Measurements from ENCODE around the gene ZNF155.
A peak's percentile ranks its signal among the peaks of the same experiment; 100 is the strongest.
"Not testable (repeated sequence)": the region's sequence is repeated elsewhere in the genome, so short reads cannot be mapped to it uniquely, and the experiment has no call there.

Gene ZNF155
- 7.2 to 20.3 reads per million in 2 donors for total RNA-seq

DNA sequence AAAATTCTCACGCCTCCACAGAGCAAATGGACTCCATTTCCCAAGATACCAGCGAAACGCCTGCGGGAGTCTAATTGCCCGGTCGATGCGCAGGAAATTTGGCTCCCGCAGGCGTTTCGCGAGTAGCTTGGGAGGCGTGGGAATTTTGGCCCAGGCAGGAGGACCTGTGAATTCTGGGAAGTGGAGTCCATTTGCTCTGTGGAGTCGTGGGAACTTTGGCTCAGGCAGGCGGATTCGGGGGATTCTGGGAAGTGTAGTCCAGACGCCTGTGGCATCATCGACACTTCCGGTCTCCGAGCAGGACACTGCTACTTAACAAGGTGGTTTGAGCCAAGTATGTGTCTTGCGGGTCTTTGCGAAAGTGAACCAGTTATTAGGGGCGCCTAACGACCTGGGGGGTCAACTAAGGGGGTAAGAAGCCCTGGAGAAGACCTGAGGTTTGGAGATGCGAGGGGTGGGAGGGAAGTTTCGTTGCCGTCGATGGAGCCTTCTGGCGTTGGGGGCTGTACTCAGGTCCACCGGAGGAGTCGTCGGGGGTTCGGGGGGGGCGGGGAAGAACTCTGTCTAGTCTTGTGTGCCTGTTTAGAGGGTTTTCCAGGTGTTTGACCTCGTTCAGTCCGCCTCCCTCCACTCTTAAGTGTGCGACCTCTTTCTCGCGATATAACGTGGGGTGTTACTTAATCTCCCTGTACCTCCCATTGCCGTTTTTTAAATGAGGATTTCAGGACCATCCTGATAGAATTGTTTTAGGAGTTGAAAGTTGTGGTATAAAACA, at the start of gene ZNF155:
TSS of gene ZNF155 (plus strand) at position 277 of the 775 bp plus-strand sequence. CDS start 4,356 bp downstream, outside the sequence.
- peak; percentile 41 for DNase-seq

DNA sequence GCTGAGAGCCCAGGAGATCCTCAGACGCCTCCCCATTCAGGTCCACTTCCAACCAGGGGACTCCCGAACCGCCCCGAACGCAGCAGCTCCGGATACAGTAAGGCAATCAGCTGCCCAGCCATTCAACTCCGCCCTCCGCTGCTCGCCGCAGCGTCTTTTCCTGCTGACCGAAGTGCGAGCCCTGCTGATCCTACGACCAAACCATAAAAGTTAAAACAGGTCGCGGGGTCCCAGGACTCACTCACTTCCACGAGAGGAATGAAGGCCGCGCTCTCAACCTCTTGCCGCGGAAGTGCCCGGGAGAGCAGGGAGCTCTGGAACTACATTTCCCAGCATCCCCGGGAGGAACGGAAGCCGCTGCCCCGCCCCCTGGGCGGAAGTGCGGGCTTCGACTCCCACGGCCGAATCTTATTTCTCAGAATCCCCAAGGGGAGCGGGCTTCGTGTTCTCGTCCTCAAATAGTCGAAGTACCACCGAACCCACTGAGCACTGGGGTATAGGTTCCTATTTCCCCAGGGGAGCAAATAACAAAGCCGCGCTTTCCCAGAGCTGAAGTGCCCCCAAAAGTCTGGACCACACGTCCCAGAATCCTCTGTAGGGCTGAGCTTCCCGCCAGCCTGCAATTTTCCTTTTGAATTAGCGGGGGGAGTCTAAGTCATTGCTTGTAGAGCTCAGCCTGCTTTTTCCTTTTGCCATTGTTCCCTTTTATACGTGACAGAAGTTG, 48.8 kb upstream of the ZNF155 start, which contains the start of gene ZNF45:
TSS of gene ZNF45 (minus strand) at position 298 of the 724 bp plus-strand sequence. CDS start 13,097 bp downstream, outside the sequence.
- DNase-seq: peak; percentile 74

DNA sequence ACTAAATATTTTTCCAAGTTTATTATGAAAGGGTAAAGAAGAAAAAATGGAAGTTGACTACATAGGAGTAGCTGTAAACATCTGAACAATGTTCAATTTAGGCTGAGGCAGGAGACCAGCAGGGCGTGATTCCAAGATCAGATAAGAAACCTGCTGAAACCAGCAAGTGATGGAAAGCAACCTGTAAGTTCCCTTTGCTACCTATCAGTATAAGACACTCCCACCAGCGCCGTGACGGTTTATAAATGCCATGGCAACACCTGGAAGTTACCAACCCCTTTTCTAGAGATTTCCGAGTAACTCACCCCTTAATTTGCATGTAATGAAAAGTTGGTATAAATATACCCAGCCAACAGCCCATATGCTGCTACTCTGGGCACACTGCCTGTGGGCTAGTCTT, 47.8 kb upstream of the ZNF155 start:
- DNase-seq: no peak

DNA sequence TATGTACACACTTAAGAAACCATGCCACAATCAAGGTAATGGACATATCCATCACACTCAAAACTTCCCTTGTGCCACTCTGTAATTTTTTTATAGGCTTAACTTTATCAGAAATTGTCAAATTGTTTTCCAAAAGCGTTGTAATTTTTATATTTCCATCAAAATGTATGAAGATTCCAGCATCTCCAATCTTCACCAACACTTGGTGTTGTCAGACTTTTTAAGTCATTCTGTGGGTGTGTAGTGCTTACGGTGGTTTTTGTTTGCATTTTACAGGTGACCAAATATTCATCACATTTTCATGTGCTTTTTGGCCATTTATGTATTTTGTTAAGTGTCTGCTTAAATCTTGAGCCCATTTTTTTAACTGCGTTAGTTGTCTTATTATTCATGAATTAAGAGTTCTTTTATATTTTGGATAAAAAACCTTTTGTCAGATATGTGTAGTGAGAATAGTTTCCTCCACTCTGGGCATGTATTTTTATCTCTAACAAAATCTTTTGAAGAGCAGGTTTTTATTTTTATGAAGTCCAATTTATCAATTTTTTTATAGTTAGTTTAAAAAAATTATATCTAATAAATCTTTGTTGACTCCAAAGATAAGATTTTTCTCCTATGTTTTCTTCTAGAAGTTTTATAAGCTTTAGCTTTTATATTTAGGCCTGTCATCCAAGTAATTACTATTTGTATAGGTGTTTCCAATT, 44.3 kb upstream of the ZNF155 start:
- DNase-seq: no peak

DNA sequence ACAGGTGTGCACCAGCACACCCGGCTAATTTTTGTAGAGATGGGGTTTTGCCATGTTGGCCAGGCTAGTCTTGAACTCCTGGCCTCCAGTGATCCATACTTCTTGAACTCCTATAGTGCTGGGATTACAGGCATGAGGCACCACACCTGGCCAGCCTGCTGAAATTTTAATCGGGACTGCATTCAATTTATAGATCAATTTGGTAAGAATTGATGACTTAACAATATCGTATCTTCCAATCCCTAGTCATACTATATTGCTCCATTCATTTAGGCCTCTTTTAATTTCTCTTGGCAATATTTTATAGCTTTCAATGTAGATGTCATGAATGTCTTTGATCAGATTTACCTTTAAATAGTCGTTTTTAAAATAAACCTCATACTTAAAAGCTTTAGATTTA, 43.3 kb upstream of the ZNF155 start:
- no peak for DNase-seq

DNA sequence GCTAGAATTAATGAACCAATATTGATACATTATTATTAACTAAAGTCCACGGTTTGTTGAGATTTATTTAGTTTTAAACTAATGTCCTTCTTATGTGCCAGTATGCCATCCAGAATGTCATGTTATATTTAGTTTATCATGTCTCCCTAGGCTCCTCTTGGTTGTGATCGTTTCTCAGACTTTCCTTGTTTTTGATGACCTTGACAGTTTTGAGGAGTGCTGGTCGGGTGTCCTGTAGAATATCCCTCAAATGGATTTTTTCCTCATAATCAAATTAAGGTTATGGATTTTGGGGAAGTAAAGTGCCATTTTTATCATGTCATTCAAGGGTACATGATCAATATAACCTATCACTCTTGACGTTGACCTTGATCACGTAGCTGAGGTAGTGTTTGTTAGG, 42.8 kb upstream of the ZNF155 start:
- DNase-seq: no peak

DNA sequence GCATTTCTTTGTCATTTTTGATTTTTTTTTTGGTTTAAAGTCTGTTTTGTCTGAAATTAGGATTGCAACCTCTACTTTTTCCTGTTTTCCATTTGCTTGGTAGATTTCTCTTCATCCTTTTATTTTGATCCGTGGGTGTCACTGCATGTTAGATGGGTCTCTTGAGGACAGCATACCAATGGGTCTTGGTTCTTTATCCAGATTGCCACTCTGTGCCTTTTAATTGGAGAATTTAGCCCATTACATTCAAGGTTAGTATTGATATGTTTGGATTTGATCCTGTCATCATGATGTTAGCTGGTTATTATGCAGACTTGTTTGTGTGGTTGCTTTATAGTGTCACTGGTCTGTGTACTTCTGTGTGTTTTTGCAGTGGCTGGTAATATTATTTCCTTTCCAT, 36.6 kb upstream of the ZNF155 start:
- DNase-seq: not testable (repeated sequence)

DNA sequence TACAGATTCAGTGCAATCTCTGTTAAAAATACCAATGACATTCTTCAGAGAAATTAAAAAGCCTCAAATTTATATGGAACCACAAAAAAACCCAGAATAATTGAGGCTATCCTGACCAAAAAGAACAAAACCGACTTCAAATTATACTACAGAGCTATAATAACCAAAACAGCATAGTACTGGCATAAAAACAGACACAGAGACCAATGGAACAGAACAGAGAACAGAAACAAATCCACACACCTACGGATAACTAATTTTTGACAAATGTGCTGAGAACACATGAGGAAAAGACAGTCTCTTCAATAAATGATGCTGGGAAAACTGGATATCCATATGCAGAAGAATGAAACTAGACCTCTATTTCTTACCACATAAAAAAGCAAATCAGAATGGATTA, 34.2 kb upstream of the ZNF155 start:
- not testable (repeated sequence) for DNase-seq

DNA sequence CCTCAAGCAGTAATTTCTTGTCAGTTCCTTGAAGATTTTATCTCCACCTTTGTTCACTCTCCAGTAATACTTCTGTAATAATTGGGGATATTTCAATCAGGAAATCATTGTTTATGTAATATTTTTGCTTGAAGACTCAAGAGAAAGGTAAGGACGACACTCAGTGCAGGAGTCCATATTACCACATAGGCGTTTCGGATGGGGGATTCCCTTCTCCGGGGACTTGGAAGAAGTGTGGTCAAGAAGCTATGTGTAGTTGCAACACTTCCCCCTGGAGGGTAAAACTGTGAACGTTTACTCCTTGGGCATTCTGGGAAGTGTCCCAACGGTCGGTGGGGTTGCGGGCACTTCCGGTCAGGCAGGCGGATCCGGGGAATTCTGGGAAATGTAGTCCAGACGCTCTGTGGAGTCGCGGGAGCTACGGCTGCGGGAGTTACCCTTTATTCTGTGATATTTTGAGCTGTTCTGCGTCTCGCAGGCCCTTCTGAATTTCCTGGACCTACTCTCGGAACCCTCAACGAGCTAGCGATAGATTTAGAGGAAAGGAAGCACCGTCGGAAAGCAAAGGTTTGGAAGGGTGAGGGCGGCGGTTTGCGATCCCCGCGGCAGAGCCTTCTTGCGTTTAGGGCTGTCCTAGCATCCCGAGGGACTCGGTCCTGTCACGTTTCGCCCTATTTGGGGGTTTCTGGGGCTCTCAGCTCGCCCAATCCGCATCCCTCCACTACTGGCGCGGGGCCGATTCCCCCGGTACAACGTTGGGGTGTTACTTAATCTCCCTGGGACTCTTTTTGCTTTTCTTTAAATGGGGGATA, 32.9 kb upstream of the ZNF155 start, which contains the start of gene ZNF221:
TSS of gene ZNF221 (plus strand) at position 395 of the 812 bp plus-strand sequence. CDS start 11,499 bp downstream, outside the sequence.
- no peak for DNase-seq

DNA sequence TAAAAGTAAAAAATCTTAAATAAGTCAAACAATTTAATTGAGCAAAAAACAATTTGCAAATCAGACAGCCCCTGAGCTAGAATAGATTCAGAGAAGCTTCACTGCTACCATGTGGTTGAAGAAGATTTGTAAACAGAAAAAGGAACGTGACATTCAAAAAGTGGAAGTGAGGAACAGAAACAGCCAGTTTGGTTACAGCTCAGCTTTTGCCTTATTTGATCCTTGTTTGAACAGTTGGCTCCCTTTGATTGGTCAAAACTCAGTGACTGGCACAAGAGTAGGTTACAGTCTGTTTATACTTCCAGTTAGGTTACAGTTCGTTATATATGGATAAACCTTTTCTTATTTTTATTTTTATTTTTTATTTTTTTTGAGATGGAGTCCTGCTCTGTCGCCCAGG, 27.2 kb upstream of the ZNF155 start:
- no peak for DNase-seq

DNA sequence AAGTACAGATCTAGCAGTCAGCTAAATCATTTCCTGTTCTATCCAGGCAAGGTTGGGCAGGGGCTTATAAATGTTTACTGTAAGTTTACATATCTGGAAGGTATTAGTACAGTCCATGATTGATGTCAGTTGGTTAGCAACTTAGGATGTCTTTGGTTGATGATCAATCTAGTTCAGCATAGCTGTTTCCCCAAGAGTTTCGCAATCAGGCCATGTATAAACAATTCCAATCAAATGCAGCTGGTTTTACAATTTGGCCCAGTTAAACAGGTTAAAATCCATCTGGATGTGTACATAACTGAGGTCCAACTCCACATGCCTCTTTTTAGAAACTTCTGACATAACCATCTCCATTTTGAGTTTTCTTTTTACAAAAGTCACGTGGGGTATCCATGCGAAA, 26.1 kb upstream of the ZNF155 start:
- no peak for DNase-seq

DNA sequence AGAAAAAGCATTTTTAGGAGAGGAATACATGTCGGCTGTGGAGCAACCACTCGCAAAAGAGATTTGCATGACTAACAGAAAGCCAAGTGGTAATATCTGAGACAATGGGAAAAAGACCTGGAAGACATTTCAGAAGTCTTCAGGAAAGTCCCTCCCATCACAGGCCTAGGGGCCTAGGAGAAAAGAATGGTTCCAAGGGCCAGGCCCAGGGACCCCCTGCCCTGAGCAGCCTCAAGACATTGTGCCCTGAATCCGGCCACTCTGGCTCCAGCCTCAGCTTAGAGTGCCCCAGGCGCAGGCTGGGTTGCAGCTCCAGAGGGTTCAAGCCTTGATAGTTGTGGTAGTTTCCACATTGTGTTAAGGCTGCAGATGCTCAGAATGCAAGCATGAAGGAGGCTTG, 23.6 kb upstream of the ZNF155 start:
- no peak for DNase-seq

DNA sequence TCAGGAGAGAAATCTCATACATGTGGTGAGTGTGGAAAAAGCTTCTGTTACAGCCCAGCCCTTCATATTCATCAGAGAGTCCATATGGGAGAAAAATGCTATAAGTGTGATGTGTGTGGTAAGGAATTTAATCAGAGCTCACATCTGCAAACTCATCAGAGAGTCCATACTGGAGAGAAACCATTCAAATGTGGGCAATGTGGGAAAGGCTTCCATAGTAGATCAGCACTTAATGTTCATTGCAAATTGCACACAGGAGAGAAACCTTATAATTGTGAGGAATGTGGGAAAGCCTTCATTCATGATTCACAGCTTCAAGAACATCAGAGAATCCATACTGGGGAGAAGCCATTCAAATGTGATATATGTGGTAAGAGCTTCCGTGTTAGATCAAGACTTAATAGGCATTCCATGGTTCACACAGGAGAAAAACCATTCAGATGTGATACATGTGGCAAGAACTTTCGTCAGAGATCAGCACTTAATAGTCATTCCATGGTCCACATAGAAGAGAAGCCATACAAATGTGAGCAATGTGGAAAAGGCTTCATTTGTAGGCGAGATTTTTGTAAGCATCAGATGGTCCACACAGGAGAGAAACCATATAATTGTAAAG, 17.8 kb upstream of the ZNF155 start:
- no peak for DNase-seq

DNA sequence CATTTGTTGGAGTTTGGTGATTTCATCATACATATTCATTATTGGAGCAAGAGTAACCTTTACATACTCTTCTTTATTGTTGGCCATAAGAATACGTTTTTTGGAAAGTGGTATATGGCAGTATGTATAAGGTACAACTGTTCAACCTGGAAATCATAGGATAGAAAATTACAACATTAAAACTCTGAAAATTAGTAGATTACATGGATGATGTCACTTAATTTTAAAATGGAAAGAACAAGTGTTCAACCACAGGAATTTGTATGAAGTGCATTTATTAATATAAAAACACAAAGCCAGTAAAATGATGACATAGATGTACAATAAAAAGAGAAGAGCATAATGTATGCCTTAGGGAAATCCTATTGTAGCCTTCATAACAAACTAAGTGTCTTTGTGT, 7.3 kb upstream of the ZNF155 start:
- DNase-seq: no peak

DNA sequence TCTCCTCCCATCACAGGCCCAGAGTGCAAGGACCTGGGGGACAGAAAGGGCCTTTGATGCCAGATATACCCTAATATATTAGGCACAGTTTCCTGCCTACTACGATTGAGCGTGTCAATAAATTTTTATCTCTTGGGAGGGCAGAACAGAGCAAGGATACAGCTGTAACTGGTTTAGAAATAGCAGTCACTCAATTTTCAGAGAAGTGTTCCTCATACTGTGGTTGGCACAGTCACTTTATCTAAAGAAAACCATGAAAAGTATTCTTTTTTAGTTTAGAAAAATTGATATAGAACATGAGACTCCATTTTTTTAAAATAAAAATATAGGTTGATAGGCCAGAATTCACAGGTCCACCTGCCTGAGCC, 460 bp upstream of the ZNF155 start:
- DNase-seq: no peak

DNA sequence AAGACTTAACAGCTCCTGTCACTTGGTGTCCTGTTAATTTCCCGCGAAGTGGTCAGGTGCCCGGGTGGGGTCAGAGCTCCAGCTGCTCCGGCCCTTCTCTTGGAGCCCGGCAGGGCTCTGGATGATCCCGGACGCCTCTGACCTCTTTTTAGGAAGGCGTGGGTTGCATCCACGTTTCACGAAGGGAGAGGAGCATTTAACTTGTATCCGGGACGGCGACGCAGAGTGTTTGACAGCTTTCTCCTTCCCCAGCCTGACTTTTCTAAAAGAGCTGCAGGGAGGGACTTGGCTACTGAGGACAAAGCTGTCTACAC, 656 bp downstream of the ZNF155 start:
- DNase-seq: no peak

DNA sequence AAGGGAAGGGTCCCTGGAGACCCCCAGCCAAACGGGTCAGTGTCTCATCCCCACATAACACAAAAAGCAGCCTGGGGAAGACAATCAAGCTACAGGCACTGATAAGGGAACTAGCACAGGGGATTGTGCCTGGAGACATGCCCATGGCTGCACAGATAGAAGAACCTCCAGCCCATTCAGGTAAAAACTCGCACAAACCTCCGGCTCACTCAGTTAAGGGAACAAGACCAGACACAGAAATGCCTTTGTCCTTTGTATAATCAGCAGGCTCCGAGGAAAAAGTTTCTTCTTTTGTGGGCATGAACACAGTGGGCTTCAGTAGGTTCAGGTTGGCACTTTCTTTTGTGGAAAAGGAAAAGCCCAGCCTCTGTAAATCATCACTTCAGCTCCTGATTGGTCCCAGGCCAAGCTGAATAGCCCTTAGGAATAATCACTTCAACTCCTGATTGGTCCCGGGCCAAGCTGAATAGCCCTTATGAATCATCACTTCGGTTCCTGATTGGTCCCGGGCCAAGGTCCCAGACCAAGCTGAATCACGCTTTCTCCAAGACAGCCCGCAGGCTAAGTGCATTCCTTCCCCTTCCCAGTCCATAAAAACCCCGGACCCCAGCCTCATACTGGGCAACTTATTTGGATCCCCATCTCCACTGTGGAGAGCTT, 13.8 kb downstream of the ZNF155 start:
- DNase-seq: no peak

DNA sequence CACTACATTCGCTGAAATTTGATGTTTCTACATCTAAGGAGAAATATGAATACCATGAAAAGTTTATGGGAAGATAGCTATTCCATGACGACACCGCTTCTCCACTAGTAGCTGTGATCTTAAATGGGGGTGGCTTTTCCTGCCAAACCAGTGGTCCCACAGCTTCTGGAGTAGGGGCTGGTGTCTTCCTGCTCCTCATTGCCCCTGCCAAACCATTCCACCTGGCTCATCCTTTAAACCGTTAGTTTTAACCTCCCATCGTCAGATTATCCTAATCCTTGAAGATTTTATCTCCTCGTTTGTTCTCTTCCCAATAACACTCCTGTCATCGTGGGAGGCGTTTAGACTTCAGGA, 18.2 kb downstream of the ZNF155 start:
- DNase-seq: no peak

DNA sequence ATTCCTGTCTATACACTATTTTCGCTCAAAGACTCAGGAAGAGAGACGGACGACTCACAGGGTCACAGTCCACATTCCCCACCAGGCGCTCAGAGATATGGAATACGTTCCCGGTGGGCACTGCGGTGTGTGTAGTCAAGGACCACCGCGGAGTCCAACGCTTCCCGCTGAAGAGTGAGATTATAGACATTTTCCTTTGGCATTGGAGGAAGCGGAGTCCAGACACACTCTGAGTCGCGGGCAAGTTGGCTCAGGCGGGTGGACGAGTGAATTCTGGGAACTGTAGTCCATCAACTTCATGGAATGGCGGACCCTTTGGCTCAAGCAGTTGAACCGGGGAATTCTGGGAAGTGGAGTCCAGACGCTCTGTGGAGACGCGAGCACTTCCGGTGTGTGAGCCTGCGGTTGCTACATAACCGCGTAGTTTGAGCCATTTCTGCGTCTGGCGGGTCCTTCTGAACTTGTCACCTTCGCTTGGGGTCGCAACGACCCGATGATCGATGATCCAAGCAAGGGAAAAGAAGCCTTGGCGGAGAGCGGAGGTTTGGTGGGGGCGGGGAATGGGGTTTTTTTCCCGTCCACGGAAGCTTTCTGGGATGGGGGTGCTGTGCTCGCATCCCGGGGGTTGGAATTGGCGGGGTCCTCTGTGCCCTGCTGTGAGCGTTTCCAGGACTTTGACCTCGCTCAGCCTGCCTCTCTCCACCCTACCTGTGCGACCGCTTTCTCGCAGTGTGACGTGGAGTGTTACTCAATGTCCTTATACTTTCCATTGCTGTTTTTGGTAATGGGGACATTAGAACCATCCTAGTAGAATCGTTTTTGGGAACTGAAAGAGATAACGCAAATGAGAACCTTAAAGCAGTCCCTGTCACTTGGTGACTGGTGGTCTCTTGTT, 18.8 kb downstream of the ZNF155 start, which contains the start of gene ZNF230:
TSS of gene ZNF230 (plus strand) at position 392 of the 895 bp plus-strand sequence. CDS start 4,122 bp downstream, outside the sequence.
- peak; percentile 68 for DNase-seq

DNA sequence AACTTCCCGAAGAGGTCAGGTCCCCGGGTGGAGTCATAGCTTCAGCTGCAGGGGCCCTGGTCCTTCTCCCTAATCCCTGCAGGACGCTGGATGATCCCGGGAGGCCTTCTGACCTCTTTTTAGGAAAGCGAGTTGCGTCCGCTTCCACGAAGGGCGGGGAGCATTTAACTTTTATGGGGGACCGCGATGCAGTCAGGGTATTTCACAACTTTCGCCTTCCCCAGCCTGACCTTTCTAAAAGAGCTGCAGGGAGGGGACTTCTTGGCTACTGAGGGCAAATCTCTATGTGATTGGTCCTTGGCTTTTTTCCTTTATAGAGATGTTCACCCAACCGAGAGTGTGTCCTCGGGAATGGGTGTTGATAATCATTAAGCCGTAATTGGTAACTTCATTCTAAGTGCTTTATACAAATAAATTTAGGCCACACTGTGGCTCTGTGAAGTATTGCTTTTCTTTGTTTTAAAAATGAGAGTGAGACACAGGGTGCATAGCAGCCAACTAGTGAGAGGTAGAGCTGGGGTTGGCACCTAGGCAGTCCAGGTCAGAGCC, 19.5 kb downstream of the ZNF155 start:
- no peak for DNase-seq

All from T-helper 9 cell (primary cell).